Measurements from ENCODE around the gene TXNRD2. TPM values are rescaled to one million over a fixed set of nuclear protein-coding genes. Genes with fewer than 3 reads are reported as not detected.
A peak's percentile ranks its signal among the peaks of the same experiment; 100 is the strongest.

The TXNRD2 gene
- total and polyA plus RNA-seq, 2 donors from 2014 or later, result 28.6 to 50.6 TPM

- peak overlapping the region; percentile 61 to 71 for H3K27ac ChIP-seq (ENCODE audit: low read depth in 2 of 2, low read length in 2 of 2)
- peak overlapping the region in 1 of 3 donors; percentile 26 for H3K9ac ChIP-seq (ENCODE audit: low read length in 3 of 3)
- H3K27me3 ChIP-seq (ENCODE audit: control insufficient read depth, insufficient read depth, low read length), result no peaks in the 10 kb centered on the region
- no peaks in the 10 kb centered on the region for H3K9me3 ChIP-seq (ENCODE audit: control insufficient read depth in 2 of 3, insufficient read depth in 1 of 3, low read length in 3 of 3)
- FAIRE-seq (no peak), DNase-seq (no peak)
- peaks cover 0 to 3% (median 0%) of the 10 kb centered on the region in 3 donors for H3K36me3 ChIP-seq (ENCODE audit: control insufficient read depth in 2 of 3, insufficient read depth in 3 of 3, low read length in 3 of 3)
- peaks cover 0 to 35% (median 10%) of the 10 kb centered on the region in 3 donors for H3K4me1 ChIP-seq (ENCODE audit: control insufficient read depth in 2 of 3, insufficient read depth in 2 of 3, low read depth in 1 of 3, low read length in 3 of 3)
- no peak overlapping the region for H3K4me3 ChIP-seq (ENCODE audit: low read length in 3 of 3)
- no peak for TF ChIP-seq CTCF (IDR thresholded peaks at IDR 0.05; ENCODE audit: borderline replicate concordance, extremely low read depth, insufficient read depth)
- intact Hi-C loops (cut with DNase I), result no loop called here
Measured at GRCh38 chr22:19961868-19962245, 20.2 kb upstream of the TXNRD2 start.

GRCh38 chr22:19961201-19961580 is 19.6 kb upstream of the TXNRD2 start:
- Histone ChIP-seq H3K27ac (ENCODE audit: low read depth in 2 of 2, low read length in 2 of 2) (peak overlapping the region; percentile 32 to 41), H3K36me3 (ENCODE audit: control insufficient read depth in 2 of 3, insufficient read depth in 3 of 3, low read length in 3 of 3) (peaks cover 0 to 3% (median 0%) of the 10 kb centered on the region in 3 donors), H3K27me3 (ENCODE audit: control insufficient read depth, insufficient read depth, low read length) (no peaks in the 10 kb centered on the region), H3K9ac (ENCODE audit: low read length in 3 of 3) (no peak overlapping the region), H3K4me3 (ENCODE audit: low read length in 3 of 3) (no peak overlapping the region), H3K9me3 (ENCODE audit: control insufficient read depth in 2 of 3, insufficient read depth in 1 of 3, low read length in 3 of 3) (no peaks in the 10 kb centered on the region), H3K4me1 (ENCODE audit: control insufficient read depth in 2 of 3, insufficient read depth in 2 of 3, low read depth in 1 of 3, low read length in 3 of 3) (peaks cover 0 to 35% (median 10%) of the 10 kb centered on the region in 3 donors)
- FAIRE-seq (no peak), DNase-seq (peak in 1 of 5 donors; percentile 77)
- intact Hi-C loops (cut with DNase I), result no loop called here
- no peak for TF ChIP-seq CTCF (IDR thresholded peaks at IDR 0.05; ENCODE audit: borderline replicate concordance, extremely low read depth, insufficient read depth)

- peak in 1 of 5 donors; percentile 63 for DNase-seq
- Histone ChIP-seq H3K4me1 (ENCODE audit: control insufficient read depth in 2 of 3, insufficient read depth in 2 of 3, low read depth in 1 of 3, low read length in 3 of 3) (peaks cover 0 to 35% (median 10%) of the 10 kb centered on the region in 3 donors), H3K27ac (ENCODE audit: low read depth in 2 of 2, low read length in 2 of 2) (peak overlapping the region in 1 of 2 donors; percentile 41), H3K36me3 (ENCODE audit: control insufficient read depth in 2 of 3, insufficient read depth in 3 of 3, low read length in 3 of 3) (peaks cover 0 to 3% (median 0%) of the 10 kb centered on the region in 3 donors), H3K9ac (ENCODE audit: low read length in 3 of 3) (no peak overlapping the region), H3K4me3 (ENCODE audit: low read length in 3 of 3) (no peak overlapping the region), H3K9me3 (ENCODE audit: control insufficient read depth in 2 of 3, insufficient read depth in 1 of 3, low read length in 3 of 3) (no peaks in the 10 kb centered on the region), H3K27me3 (ENCODE audit: control insufficient read depth, insufficient read depth, low read length) (no peaks in the 10 kb centered on the region)
- no peak for TF ChIP-seq CTCF (IDR thresholded peaks at IDR 0.05; ENCODE audit: borderline replicate concordance, extremely low read depth, insufficient read depth)
- no peak for FAIRE-seq
- intact Hi-C loops (cut with DNase I), result no loop called here
Measured at GRCh38 chr22:19960491-19961200, 19.0 kb upstream of the TXNRD2 start.
